PC-9 (cell line): Measurements from ENCODE around the gene AIRE. TPM values are rescaled to one million over a fixed set of nuclear protein-coding genes. Genes with fewer than 3 reads are reported as not detected.

Source experiments
- BruUV-seq: library from RNA; stranded (reverse); fragments of 400-500 nt; replicated peaks from 2 replicates; lab custom pipeline; 2021; lab: Mats Ljungman, UMichigan
- CTCF ChIA-PET: fragments of 300-600 bp; sonication (Branson Sonifier 250); formaldehyde crosslinking; loops from one replicate; lab custom pipeline; 2022; ENCODE audit warnings: antibody characterized with exemption; lab: Charles Lee
- POLR2A ChIA-PET: fragments of 300-600 bp; sonication (Branson Sonifier 250); formaldehyde crosslinking; loops from one replicate; lab custom pipeline; 2022; ENCODE audit warnings: antibody characterized with exemption; ENCODE audit not compliant: unreplicated experiment; lab: Charles Lee
- DNase-seq, 2 experiments: peaks; one replicate each; pipeline versions ENCODE4 v3.0.0 to v3.0.0-alpha.2; 2015 to 2022; ENCODE audit warnings: mixed read lengths in 1 of 2
- H2AFZ ChIP-seq: fragments of 200-600 bp; sonication (generic); 2 replicates; pipeline ENCODE4 v1.8.1; 2017; ENCODE audit warnings: antibody characterized with exemption
- H3F3A ChIP-seq: fragments of 200-600 bp; sonication (generic); 2 replicates; pipeline ENCODE4 v1.8.1; 2017; ENCODE audit warnings: antibody characterized with exemption, mild to moderate bottlenecking, low read depth; ENCODE audit not compliant: insufficient read depth
- H3K27ac ChIP-seq: fragments of 200-600 bp; sonication (generic); 2 replicates; pipeline ENCODE4 v1.6.1; 2016; ENCODE audit warnings: mixed run types
- H3K27me3 ChIP-seq: fragments of 200-600 bp; sonication (generic); 2 replicates; pipeline ENCODE4 v1.6.1; 2016; ENCODE audit warnings: low read depth, mixed run types; ENCODE audit not compliant: insufficient read depth
- H3K36me3 ChIP-seq: fragments of 200-600 bp; sonication (generic); 2 replicates; pipeline ENCODE4 v1.6.1; 2016; ENCODE audit warnings: low read depth, mixed run types
- H3K4me1 ChIP-seq: fragments of 200-600 bp; sonication (generic); replicated peaks from 2 replicates; pipeline ENCODE4 v1.6.1; 2016; ENCODE audit warnings: mixed run types; ENCODE audit not compliant: insufficient read depth
- H3K4me2 ChIP-seq: fragments of 200-600 bp; sonication (generic); 2 replicates; pipeline ENCODE4 v1.6.1; 2017; ENCODE audit warnings: mixed run types
- H3K4me3 ChIP-seq: fragments of 200-600 bp; sonication (generic); 2 replicates; pipeline ENCODE4 v1.6.1; 2016; ENCODE audit warnings: mixed run types
- H3K79me2 ChIP-seq: fragments of 200-600 bp; sonication (generic); 2 replicates; pipeline ENCODE4 v1.6.1; 2017; ENCODE audit warnings: low read depth, mixed run types
- H3K9me2 ChIP-seq: fragments of 200-600 bp; sonication (generic); 2 replicates; pipeline ENCODE4 v1.8.1; 2017; ENCODE audit warnings: mild to moderate bottlenecking; ENCODE audit not compliant: insufficient read depth
- H3K9me3 ChIP-seq: fragments of 200-600 bp; sonication (generic); 2 replicates; pipeline ENCODE4 v1.8.1; 2016; ENCODE audit warnings: low read depth; ENCODE audit not compliant: insufficient read depth
- H4K20me1 ChIP-seq: fragments of 200-600 bp; sonication (generic); 2 replicates; pipeline ENCODE4 v1.8.1; 2017; ENCODE audit not compliant: insufficient read depth
- EZH2 ChIP-seq: fragments of 200-600 bp; sonication (generic); IDR thresholded peaks from 2 replicates; pipeline ENCODE4 v1.8.0; 2017; ENCODE audit warnings: antibody characterized with exemption, low read depth
- intact Hi-C: fragments of 100-400 bp; cut with micrococcal nuclease; formaldehyde crosslinking; loops from one replicate; pipeline ENCODE4 v1.10.0; 2022; ENCODE audit not compliant: unreplicated experiment
- total RNA-seq: library from RNA; stranded (reverse); gene quantifications from 2 replicates; pipeline ENCODE4 v1.2.3, GENCODE V29; 2021
- TF ChIP-seq, protein P1 (sequence below): fragments of 200-600 bp; sonication (generic); conservative IDR thresholded peaks from 2 replicates; pipeline ENCODE4 v1.6.1; 2017; ENCODE audit warnings: mixed run types, antibody characterized with exemption, mild to moderate bottlenecking, moderate library complexity

Gene AIRE
- total RNA-seq, 1 experiment from 2014 or later, result not detected

DNA sequence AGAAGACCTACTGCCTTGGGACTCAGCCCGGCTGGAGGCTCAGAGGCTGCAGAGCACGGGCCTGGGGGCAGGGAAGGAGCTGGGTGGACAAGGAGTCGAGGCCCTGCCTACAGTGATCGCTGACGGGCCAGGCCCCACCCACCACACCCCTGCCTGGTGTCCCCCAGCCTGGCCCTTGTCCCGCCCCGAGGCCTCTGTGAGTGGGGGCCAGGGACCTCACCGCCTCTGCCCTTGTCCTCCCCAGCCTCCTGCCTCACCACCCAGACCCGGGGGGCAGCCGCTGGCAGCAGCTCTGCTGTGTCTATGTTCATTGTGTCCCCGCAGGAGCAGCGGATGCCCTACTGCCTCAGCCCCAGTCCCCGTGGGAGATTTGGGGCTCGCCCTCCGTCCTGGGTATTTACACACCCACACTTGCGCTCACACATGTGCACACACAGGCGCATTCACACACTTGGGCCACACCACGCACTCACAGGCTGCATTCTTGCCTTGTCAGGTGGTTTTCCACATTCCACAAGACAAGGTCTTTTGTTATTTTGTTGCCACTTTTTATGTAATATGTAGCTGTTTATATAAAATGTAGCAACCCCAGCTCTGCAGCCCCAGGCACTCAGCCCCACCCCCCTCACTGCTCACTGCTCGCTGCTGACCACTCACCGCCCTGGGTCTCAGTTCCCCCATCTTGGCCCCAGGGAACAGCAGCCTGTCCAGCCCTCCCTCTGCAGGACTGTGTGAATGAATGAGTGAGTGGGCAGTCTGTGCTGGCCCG is 21.4 kb downstream of the AIRE start:
- intact Hi-C loops, result no loop called here
- H3K4me1 ChIP-seq, result no peaks in the 10 kb centered on the region
- no peak for TF ChIP-seq EZH2
- TF ChIP-seq, protein P1, sequence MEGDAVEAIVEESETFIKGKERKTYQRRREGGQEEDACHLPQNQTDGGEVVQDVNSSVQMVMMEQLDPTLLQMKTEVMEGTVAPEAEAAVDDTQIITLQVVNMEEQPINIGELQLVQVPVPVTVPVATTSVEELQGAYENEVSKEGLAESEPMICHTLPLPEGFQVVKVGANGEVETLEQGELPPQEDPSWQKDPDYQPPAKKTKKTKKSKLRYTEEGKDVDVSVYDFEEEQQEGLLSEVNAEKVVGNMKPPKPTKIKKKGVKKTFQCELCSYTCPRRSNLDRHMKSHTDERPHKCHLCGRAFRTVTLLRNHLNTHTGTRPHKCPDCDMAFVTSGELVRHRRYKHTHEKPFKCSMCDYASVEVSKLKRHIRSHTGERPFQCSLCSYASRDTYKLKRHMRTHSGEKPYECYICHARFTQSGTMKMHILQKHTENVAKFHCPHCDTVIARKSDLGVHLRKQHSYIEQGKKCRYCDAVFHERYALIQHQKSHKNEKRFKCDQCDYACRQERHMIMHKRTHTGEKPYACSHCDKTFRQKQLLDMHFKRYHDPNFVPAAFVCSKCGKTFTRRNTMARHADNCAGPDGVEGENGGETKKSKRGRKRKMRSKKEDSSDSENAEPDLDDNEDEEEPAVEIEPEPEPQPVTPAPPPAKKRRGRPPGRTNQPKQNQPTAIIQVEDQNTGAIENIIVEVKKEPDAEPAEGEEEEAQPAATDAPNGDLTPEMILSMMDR, result no peak
- peaks cover 17% of the 10 kb centered on the region for H4K20me1 ChIP-seq
- CTCF ChIA-PET, result no interaction called here
- 0 out of 2 replicates have a peak, but pooled peaks cover 3% of the 10 kb centered on the region for H3K79me2 ChIP-seq
- no peak overlapping the region for H2AFZ ChIP-seq
- H3K4me3 ChIP-seq, result no peak overlapping the region
- POLR2A ChIA-PET, result interaction anchor here (0.6 kb wide), 1 partner anchor 604 kb away, joined by 4 read pairs; no protein-coding TSS in a partner anchor
- no peak for DNase-seq
- no peaks in the 10 kb centered on the region for H3K27me3 ChIP-seq
- H3K9me2 ChIP-seq, result no peaks in the 10 kb centered on the region
- H3K36me3 ChIP-seq, result no peaks in the 10 kb centered on the region
- peaks cover 4% of the 10 kb centered on the region; the same call in 1 of the 2 replicates for H3F3A ChIP-seq
- no peak overlapping the region for H3K27ac ChIP-seq
- no TSS peak for BruUV-seq
- H3K9me3 ChIP-seq, result no peaks in the 10 kb centered on the region
- no peak overlapping the region for H3K4me2 ChIP-seq

DNA sequence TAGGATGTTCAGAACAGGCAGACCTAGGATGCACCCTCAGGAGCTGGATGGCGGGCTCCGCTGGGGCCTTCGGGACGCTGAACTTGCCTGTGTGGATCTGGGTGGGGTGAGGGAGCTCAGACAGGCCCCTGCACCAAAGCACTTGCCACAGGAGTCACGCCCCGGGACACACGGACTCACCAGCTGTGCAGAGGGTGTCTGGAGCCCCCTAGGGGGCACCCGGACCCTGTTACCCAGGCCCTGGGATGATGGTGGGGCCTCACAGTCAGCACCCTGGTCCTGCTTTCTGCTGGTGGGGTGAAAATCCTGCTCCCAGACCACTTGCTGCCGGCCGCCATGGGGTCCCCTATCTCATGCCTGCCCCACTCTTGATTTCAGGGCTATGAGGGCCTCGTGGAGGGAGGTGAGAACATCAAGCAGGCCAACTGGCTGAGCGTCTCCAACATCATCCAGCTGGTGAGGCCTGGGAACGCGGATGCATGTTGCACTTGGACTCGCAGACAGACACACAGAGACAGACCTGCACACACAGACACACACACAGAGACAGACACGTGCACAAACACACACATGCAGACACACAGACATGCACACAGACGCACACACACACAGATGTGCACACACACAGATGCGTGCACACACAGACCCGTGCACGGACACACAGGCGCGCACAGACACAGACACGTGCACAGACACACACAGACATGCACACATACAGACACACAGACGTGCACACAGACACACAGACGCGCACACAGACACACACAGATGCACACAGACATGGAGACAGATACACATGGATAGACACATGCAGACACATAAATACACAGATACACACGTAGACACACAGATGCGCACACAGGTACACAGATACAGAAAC is 25.2 kb downstream of the AIRE start:
- Histone ChIP-seq H3K4me2 (no peak overlapping the region), H3K4me3 (no peak overlapping the region), H3F3A (no peaks in the 10 kb centered on the region), H3K36me3 (no peaks in the 10 kb centered on the region), H3K79me2 (no peaks in the 10 kb centered on the region), H2AFZ (no peak overlapping the region), H4K20me1 (peaks cover 2% of the 10 kb centered on the region; the same call in 1 of the 2 replicates), H3K27me3 (no peaks in the 10 kb centered on the region), H3K4me1 (no peaks in the 10 kb centered on the region), H3K27ac (no peak overlapping the region), H3K9me2 (no peaks in the 10 kb centered on the region), H3K9me3 (no peaks in the 10 kb centered on the region)
- no peak for DNase-seq
- POLR2A ChIA-PET, result no interaction called here
- no TSS peak for BruUV-seq
- CTCF ChIA-PET, result no interaction called here
- intact Hi-C loops, result no loop called here
- TF ChIP-seq, protein P1, result no peak
- no peak for TF ChIP-seq EZH2

DNA sequence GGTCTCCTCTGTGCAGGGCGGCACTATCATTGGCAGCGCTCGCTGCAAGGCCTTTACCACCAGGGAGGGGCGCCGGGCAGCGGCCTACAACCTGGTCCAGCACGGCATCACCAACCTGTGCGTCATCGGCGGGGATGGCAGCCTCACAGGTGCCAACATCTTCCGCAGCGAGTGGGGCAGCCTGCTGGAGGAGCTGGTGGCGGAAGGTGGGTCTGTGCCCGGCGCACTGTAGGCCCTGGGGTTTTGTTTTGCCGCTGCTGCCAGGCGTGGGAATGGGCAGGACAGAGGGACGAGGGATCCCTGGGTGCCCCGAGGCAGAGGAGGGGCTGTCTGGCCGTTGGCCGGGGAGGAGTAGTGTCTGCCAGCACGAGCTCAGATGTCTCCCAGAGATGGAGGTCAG is 26.4 kb downstream of the AIRE start:
- H4K20me1 ChIP-seq, result no peaks in the 10 kb centered on the region
- no peaks in the 10 kb centered on the region for H3K36me3 ChIP-seq
- H3K4me3 ChIP-seq, result no peak overlapping the region
- ChIA-PET POLR2A (no interaction called here), CTCF (no interaction called here)
- intact Hi-C loops, result no loop called here
- no peaks in the 10 kb centered on the region for H3K79me2 ChIP-seq
- H3F3A ChIP-seq, result no peaks in the 10 kb centered on the region
- BruUV-seq, result no TSS peak
- no peaks in the 10 kb centered on the region for H3K9me2 ChIP-seq
- no peak overlapping the region for H3K4me2 ChIP-seq
- TF ChIP-seq, protein P1, result no peak
- TF ChIP-seq EZH2, result no peak
- no peaks in the 10 kb centered on the region for H3K27me3 ChIP-seq
- no peaks in the 10 kb centered on the region for H3K4me1 ChIP-seq
- no peak overlapping the region for H3K27ac ChIP-seq
- H3K9me3 ChIP-seq, result no peaks in the 10 kb centered on the region
- H2AFZ ChIP-seq, result no peak overlapping the region
- DNase-seq, result no peak
